Liver (tissue), 9 donors: ENCODE results near the gene CD8B. TPM values are rescaled to one million over a fixed set of nuclear protein-coding genes. Genes with fewer than 3 reads are reported as not detected.

Source experiments
- DNase-seq: peaks from one replicate; pipeline ENCODE4 v3.0.0-alpha.2; 2017; ENCODE audit warnings: low spot score
- H3K27ac ChIP-seq, 2 donors: one replicate each; pipeline ENCODE4 v1.7.0; 2013; ENCODE audit warnings: inconsistent platforms in 2 of 2, low read length in 2 of 2, control low read depth in 1 of 2, low read depth in 1 of 2, mild to moderate bottlenecking in 1 of 2
- H3K27me3 ChIP-seq, 4 donors: one replicate each; pipeline versions ENCODE4 v1.6.1 to v1.7.0; 2013; ENCODE audit warnings: low read length in 3 of 4, inconsistent platforms in 1 of 4, mild to moderate bottlenecking in 1 of 4, moderate library complexity in 1 of 4; ENCODE audit not compliant: control insufficient read depth in 4 of 4, insufficient read depth in 4 of 4
- H3K36me3 ChIP-seq, 4 donors: one replicate each; pipeline versions ENCODE4 v1.6.1 to v1.7.0; 2013; ENCODE audit warnings: low read length in 3 of 4, mild to moderate bottlenecking in 3 of 4, low read depth in 1 of 4, moderate library complexity in 1 of 4; ENCODE audit not compliant: control insufficient read depth in 4 of 4, insufficient read depth in 3 of 4
- H3K4me1 ChIP-seq, 4 donors: one replicate each; pipeline versions ENCODE4 v1.6.1 to v1.7.0; 2013; ENCODE audit warnings: low read length in 3 of 4, mild to moderate bottlenecking in 3 of 4, moderate library complexity in 1 of 4; ENCODE audit not compliant: control insufficient read depth in 4 of 4, insufficient read depth in 4 of 4
- H3K4me3 ChIP-seq, 3 donors: one replicate each; pipeline versions ENCODE4 v1.6.1 to v1.7.0; 2013; ENCODE audit warnings: low read length in 3 of 3, control low read depth in 1 of 3, low read depth in 1 of 3, mild to moderate bottlenecking in 1 of 3
- H3K9ac ChIP-seq, 2 donors: one replicate each; pipeline ENCODE4 v1.7.0; 2013; ENCODE audit warnings: low read length in 2 of 2, mild to moderate bottlenecking in 2 of 2, moderate library complexity in 2 of 2, control low read depth in 1 of 2, low read depth in 1 of 2
- H3K9me3 ChIP-seq, 4 donors: one replicate each; pipeline versions ENCODE4 v1.6.1 to v1.7.0; 2013; ENCODE audit warnings: low read length in 3 of 4; ENCODE audit not compliant: control insufficient read depth in 4 of 4
- ATF3 ChIP-seq: IDR thresholded peaks from 2 replicates; pipeline ENCODE4 v1.6.1; 2016; ENCODE audit warnings: antibody characterized with exemption
- CTCF ChIP-seq: fragments of 150-350 bp; IDR thresholded peaks from 2 replicates; pipeline ENCODE4 v1.5.1; 2017; ENCODE audit warnings: improper control_type of control experiment, low read depth, low read length; ENCODE audit not compliant: missing input control
- EGR1 ChIP-seq, 2 donors: IDR thresholded peaks; 2 replicates each; pipeline ENCODE4 v1.6.1; 2016 to 2018; ENCODE audit warnings: antibody characterized with exemption in 2 of 2, low read depth in 2 of 2
- FOXA1 ChIP-seq: IDR thresholded peaks from 2 replicates; pipeline ENCODE4 v1.6.1; 2016; ENCODE audit warnings: antibody characterized with exemption
- FOXA2 ChIP-seq: IDR thresholded peaks from 2 replicates; pipeline ENCODE4 v1.6.1; 2016; ENCODE audit warnings: antibody characterized with exemption
- GABPA ChIP-seq, 2 donors: IDR thresholded peaks in 1 of 2; conservative IDR thresholded peaks in 1 of 2; 2 replicates each; pipeline ENCODE4 v1.6.1; 2016; ENCODE audit warnings: antibody characterized with exemption in 2 of 2, mild to moderate bottlenecking in 1 of 2, moderate library complexity in 1 of 2
- HNF4A ChIP-seq, 2 donors: conservative IDR thresholded peaks; 2 replicates each; pipeline ENCODE4 v1.6.1; 2016; ENCODE audit warnings: antibody characterized with exemption in 2 of 2, mild to moderate bottlenecking in 2 of 2
- HNF4G ChIP-seq: IDR thresholded peaks from 2 replicates; pipeline ENCODE4 v1.6.1; 2016; ENCODE audit warnings: antibody characterized with exemption
- JUND ChIP-seq, 2 donors: IDR thresholded peaks; 2 replicates each; pipeline ENCODE4 v1.6.1; 2016; ENCODE audit warnings: antibody characterized with exemption in 2 of 2
- MAX ChIP-seq: IDR thresholded peaks from 2 replicates; pipeline ENCODE4 v1.6.1; 2016; ENCODE audit warnings: antibody characterized with exemption
- NR2F2 ChIP-seq: IDR thresholded peaks from 2 replicates; pipeline ENCODE4 v1.6.1; 2016; ENCODE audit warnings: antibody characterized with exemption
- RAD21 ChIP-seq, 2 donors: IDR thresholded peaks; 2 replicates each; pipeline ENCODE4 v1.6.1; 2016; ENCODE audit warnings: antibody characterized with exemption in 2 of 2, mild to moderate bottlenecking in 2 of 2
- REST ChIP-seq: IDR thresholded peaks from 2 replicates; pipeline ENCODE4 v1.6.1; 2016; ENCODE audit warnings: antibody characterized with exemption, mild to moderate bottlenecking
- RXRA ChIP-seq, 2 donors: IDR thresholded peaks; 2 replicates each; pipeline ENCODE4 v1.6.1; 2017 to 2018; ENCODE audit warnings: antibody characterized with exemption in 2 of 2, mild to moderate bottlenecking in 1 of 2
- SP1 ChIP-seq: IDR thresholded peaks from 2 replicates; pipeline ENCODE4 v1.6.1; 2018; ENCODE audit warnings: antibody characterized with exemption, mild to moderate bottlenecking
- TAF1 ChIP-seq: conservative IDR thresholded peaks from 2 replicates; pipeline ENCODE4 v1.6.1; 2016; ENCODE audit warnings: antibody characterized with exemption, mild to moderate bottlenecking
- YY1 ChIP-seq: IDR thresholded peaks from 2 replicates; pipeline ENCODE4 v1.6.1; 2016; ENCODE audit warnings: antibody characterized with exemption, mild to moderate bottlenecking
- ZBTB33 ChIP-seq: IDR thresholded peaks from 2 replicates; pipeline ENCODE4 v1.6.1; 2016; ENCODE audit warnings: antibody characterized with exemption
- WGBS: extraction: QIAGEN DNeasy Blood & Tissue Kit; methylation state at CpG from one replicate; pipeline ENCODE4 v1.1.7; 2013; 5-methylcytosine and 5-hydroxymethylcytosine counted together
- polyA plus RNA-seq, 2 donors: library from polyadenylated mRNA; stranded (reverse) in 1 of 2; unstranded in 1 of 2; fragments of 200-250 nt in 1 of 2; fragments of >200 nt in 1 of 2; fragmentation: Nextera tagmentation in 1 of 2; extraction: Ambion mirVana in 1 of 2; gene quantifications; one replicate each; pipeline versions ENCODE4 v1.2.1 to v1.2.3, GENCODE V29; 2013 to 2015
- total RNA-seq, 2 donors: library from RNA; depleted of rRNA; stranded (reverse); fragments of >200 nt; gene quantifications; one replicate each; pipeline ENCODE4 v1.2.3, GENCODE V29; 2014
- donor health status: healthy.
- donor health status: healthy.
- donor health status: healthy.
- donor health status: healthy.
- donor health status: healthy.

Gene CD8B
- total and polyA plus RNA-seq, 4 donors = 0.17 to 1.0 (median 0.64) TPM

GRCh38 chr2:86794861-86795260 lies 66.8 kb downstream of the CD8B start (continued):
- TF ChIP-seq CTCF = no peak

GRCh38 chr2:86793752-86794151 lies 67.9 kb downstream of the CD8B start:
- Histone ChIP-seq H3K4me3 (no peak overlapping the region), H3K4me1 (peaks cover 9 to 17% (median 12%) of the 10 kb centered on the region in 4 donors), H3K36me3 (no peaks in the 10 kb centered on the region), H3K27ac (no peak overlapping the region), H3K9me3 (peaks cover 9 to 16% (median 11%) of the 10 kb centered on the region in 4 donors), H3K27me3 (peaks cover 0 to 8% (median 3%) of the 10 kb centered on the region in 4 donors), H3K9ac (no peak overlapping the region)
- no peak for DNase-seq
- WGBS = 83% methylated on average over 4 of the region's 4 CpGs
- TF ChIP-seq YY1 = no peak
- no peak for TF ChIP-seq RXRA (IDR thresholded peaks at IDR 0.05)
- TF ChIP-seq JUND (IDR thresholded peaks at IDR 0.05) = no peak
- no peak for TF ChIP-seq REST
- TF ChIP-seq FOXA2 = no peak
- TF ChIP-seq RAD21 (IDR thresholded peaks at IDR 0.05) = no peak
- no peak for TF ChIP-seq NR2F2
- TF ChIP-seq ZBTB33 = no peak
- TF ChIP-seq HNF4A (conservative IDR thresholded peaks at IDR 0.05) = no peak
- TF ChIP-seq CTCF = no peak
- TF ChIP-seq FOXA1 = no peak
- TF ChIP-seq GABPA (IDR thresholded peaks at IDR 0.05 in 1 of 2, conservative IDR thresholded peaks at IDR 0.05 in 1 of 2) = no peak
- no peak for TF ChIP-seq ATF3
- no peak for TF ChIP-seq SP1
- TF ChIP-seq TAF1 = no peak
- no peak for TF ChIP-seq HNF4G
- no peak for TF ChIP-seq EGR1 (IDR thresholded peaks at IDR 0.05; ENCODE audit: low read depth in 2 of 2)
- no peak for TF ChIP-seq MAX
